Measurements from ENCODE around the gene ZNF652. TPM values are rescaled to one million over a fixed set of nuclear protein-coding genes. Genes with fewer than 3 reads are reported as not detected.

The ZNF652 gene
- total and polyA plus RNA-seq, 2 of the 4 experiments (the other 2 are of a cell fraction): 3.6 to 8.8 TPM

- TF ChIP-seq, protein P1, sequence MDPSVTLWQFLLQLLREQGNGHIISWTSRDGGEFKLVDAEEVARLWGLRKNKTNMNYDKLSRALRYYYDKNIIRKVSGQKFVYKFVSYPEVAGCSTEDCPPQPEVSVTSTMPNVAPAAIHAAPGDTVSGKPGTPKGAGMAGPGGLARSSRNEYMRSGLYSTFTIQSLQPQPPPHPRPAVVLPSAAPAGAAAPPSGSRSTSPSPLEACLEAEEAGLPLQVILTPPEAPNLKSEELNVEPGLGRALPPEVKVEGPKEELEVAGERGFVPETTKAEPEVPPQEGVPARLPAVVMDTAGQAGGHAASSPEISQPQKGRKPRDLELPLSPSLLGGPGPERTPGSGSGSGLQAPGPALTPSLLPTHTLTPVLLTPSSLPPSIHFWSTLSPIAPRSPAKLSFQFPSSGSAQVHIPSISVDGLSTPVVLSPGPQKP (IDR thresholded peaks at IDR 0.05; ENCODE audit: borderline replicate concordance, low read depth, low read length): no peak
- TF ChIP-seq FOS (IDR thresholded peaks at IDR 0.05; ENCODE audit: low read depth, low read length): no peak
- TF ChIP-seq, protein P2, sequence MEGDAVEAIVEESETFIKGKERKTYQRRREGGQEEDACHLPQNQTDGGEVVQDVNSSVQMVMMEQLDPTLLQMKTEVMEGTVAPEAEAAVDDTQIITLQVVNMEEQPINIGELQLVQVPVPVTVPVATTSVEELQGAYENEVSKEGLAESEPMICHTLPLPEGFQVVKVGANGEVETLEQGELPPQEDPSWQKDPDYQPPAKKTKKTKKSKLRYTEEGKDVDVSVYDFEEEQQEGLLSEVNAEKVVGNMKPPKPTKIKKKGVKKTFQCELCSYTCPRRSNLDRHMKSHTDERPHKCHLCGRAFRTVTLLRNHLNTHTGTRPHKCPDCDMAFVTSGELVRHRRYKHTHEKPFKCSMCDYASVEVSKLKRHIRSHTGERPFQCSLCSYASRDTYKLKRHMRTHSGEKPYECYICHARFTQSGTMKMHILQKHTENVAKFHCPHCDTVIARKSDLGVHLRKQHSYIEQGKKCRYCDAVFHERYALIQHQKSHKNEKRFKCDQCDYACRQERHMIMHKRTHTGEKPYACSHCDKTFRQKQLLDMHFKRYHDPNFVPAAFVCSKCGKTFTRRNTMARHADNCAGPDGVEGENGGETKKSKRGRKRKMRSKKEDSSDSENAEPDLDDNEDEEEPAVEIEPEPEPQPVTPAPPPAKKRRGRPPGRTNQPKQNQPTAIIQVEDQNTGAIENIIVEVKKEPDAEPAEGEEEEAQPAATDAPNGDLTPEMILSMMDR (conservative IDR thresholded peaks at IDR 0.05; ENCODE audit: low read depth, low read length): no peak
- TF ChIP-seq POLR2A (IDR thresholded peaks at IDR 0.05; ENCODE audit: low read depth, low read length): no peak
- TF ChIP-seq SMC3 (IDR thresholded peaks at IDR 0.05; ENCODE audit: low read depth, low read length): no peak
- no peak for TF ChIP-seq CEBPB (IDR thresholded peaks at IDR 0.05; ENCODE audit: low read depth, low read length)
- no peak for TF ChIP-seq NFE2L2 (IDR thresholded peaks at IDR 0.05; ENCODE audit: low read depth, low read length)
- Histone ChIP-seq H4K5ac (ENCODE audit: low read depth, low read length) (no peak overlapping the region), H3K23ac (ENCODE audit: low read depth, low read length) (no peak overlapping the region), H3K18ac (ENCODE audit: low read depth, low read length) (no peak overlapping the region), H4K91ac (ENCODE audit: insufficient read depth, low read depth, low read length) (no peak overlapping the region), H2BK5ac (ENCODE audit: low read depth, low read length, poor library complexity, severe bottlenecking) (no peak overlapping the region), H2BK120ac (ENCODE audit: low read depth, low read length) (no peak overlapping the region), H3K79me1 (ENCODE audit: low read depth in 1 of 2, low read length in 2 of 2) (peaks cover 5 to 16% of the 10 kb centered on the region in 2 experiments), H3K9ac (ENCODE audit: low read depth, low read length) (no peak overlapping the region), H3K36me3 (ENCODE audit: control insufficient read depth, insufficient read depth, low read length) (peaks cover 52% of the 10 kb centered on the region), H3K4me2 (ENCODE audit: low read depth, low read length) (no peak overlapping the region), H2AFZ (replicated peaks; ENCODE audit: low read length, poor library complexity) (no peak overlapping the region), H3K27ac (ENCODE audit: insufficient read depth, low read length) (no peak overlapping the region), H2AK9ac (replicated peaks; ENCODE audit: low read depth, low read length, poor library complexity) (no peak overlapping the region), H3K27me3 (ENCODE audit: control insufficient read depth, insufficient read depth, low read length) (no peaks in the 10 kb centered on the region), H3K14ac (replicated peaks; ENCODE audit: low read depth, low read length) (no peak overlapping the region), H3K9me1 (ENCODE audit: insufficient read depth, low read length) (no peaks in the 10 kb centered on the region), H3K56ac (ENCODE audit: extremely low read depth, insufficient read depth, low read length) (no peak overlapping the region), H2AK5ac (ENCODE audit: low read depth, low read length) (no peak overlapping the region), H2BK15ac (ENCODE audit: low read depth, low read length) (no peak overlapping the region), H3K4me3 (ENCODE audit: insufficient read depth, low read depth, low read length) (no peak overlapping the region), H2BK20ac (ENCODE audit: low read depth, low read length) (no peak overlapping the region), H3K9me3 (ENCODE audit: control insufficient read depth, insufficient read depth, low read length) (no peaks in the 10 kb centered on the region), H4K8ac (ENCODE audit: low read depth in 2 of 2, low read length in 2 of 2) (no peak overlapping the region), H4K20me1 (ENCODE audit: insufficient read depth, low read length) (0 out of 2 replicates have a peak, but pooled peaks cover 4% of the 10 kb centered on the region), H3K4me1 (ENCODE audit: control insufficient read depth, insufficient read depth, low read length) (no peaks in the 10 kb centered on the region), H3K4ac (ENCODE audit: low read depth, low read length) (no peak overlapping the region)
- dilution Hi-C loops (cut with HindIII; ENCODE audit: low sequenced_read_pairs, unreplicated experiment): no loop called here
- in situ Hi-C loops (cut with MboI; ENCODE audit: low sequenced_read_pairs): no loop called here
- no TSS peak for BruUV-seq (replicated peaks)
- POLR2A ChIA-PET (ENCODE audit: unreplicated experiment): no interaction called here
- intact Hi-C loops (cut with micrococcal nuclease): no loop called here
- ATAC-seq (ENCODE audit: low read depth): no peak
- CTCF ChIA-PET: no interaction called here
- WGBS, 2 experiments (ENCODE audit: extremely low coverage in 2 of 2, insufficient read length in 1 of 2): 81% methylated on average over 4 of the region's 14 CpGs; no CpG with 5 or more reads in 1 of the 2 experiments
- DNase-seq: no peak
These were observed 47.0 kb upstream of the ZNF652 start for GRCh38 chr17:49409066-49409465.

Measured in IMR-90 (cell line).